22Rv1 (cell line): ENCODE measurements around the gene PAM16.

Experiments
- H3K27ac ChIP-seq: fragments of 450-650 bp; 2 replicates; pipeline ENCODE4 v1.5.1; 2017
- ZFX ChIP-seq: fragments of 450-650 bp; IDR thresholded peaks from 2 replicates; pipeline ENCODE4 v1.6.1; 2017; ENCODE audit warnings: antibody characterized with exemption, borderline replicate concordance
- TF ChIP-seq, protein P1 (sequence below): fragments of 450-650 bp; IDR thresholded peaks from 2 replicates; pipeline ENCODE4 v1.5.1; 2017; ENCODE audit warnings: mild to moderate bottlenecking

The PAM16 gene

DNA sequence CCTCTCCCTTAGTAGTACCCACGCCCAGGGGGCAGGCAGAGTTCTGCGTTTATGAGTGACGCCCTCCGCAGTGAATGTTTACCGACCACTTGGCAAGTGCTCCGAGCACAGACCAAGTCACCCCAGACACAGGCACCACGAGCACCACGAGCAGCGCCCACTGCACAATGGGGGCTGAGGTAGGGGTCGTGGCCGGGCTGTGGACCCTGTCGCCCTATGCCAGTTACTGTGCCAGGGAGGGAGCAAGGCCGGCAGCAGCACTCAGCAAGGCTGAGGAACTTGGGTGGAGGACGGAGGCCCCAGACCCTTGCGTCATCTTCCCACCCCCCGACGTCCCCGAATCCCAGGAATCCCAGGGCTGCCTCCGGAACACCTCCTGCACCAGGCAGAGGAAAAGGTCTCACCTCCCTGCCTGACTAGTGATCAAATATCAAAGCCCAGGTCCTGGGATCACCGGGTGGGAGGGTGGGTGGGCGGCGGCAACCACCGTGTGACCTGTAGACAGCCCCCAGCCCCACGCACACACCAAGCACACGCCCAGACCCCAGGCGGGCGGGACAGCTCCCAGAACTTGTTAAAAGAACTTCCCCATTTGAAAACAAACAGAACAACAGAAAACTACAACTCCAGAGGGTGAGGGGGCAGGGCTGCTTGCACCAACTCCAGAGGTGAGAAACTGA is 25.9 kb upstream of the PAM16 start:
- H3K27ac ChIP-seq: no peak overlapping the region
- no peak for TF ChIP-seq ZFX
- TF ChIP-seq, protein P1, sequence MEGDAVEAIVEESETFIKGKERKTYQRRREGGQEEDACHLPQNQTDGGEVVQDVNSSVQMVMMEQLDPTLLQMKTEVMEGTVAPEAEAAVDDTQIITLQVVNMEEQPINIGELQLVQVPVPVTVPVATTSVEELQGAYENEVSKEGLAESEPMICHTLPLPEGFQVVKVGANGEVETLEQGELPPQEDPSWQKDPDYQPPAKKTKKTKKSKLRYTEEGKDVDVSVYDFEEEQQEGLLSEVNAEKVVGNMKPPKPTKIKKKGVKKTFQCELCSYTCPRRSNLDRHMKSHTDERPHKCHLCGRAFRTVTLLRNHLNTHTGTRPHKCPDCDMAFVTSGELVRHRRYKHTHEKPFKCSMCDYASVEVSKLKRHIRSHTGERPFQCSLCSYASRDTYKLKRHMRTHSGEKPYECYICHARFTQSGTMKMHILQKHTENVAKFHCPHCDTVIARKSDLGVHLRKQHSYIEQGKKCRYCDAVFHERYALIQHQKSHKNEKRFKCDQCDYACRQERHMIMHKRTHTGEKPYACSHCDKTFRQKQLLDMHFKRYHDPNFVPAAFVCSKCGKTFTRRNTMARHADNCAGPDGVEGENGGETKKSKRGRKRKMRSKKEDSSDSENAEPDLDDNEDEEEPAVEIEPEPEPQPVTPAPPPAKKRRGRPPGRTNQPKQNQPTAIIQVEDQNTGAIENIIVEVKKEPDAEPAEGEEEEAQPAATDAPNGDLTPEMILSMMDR: no peak

DNA sequence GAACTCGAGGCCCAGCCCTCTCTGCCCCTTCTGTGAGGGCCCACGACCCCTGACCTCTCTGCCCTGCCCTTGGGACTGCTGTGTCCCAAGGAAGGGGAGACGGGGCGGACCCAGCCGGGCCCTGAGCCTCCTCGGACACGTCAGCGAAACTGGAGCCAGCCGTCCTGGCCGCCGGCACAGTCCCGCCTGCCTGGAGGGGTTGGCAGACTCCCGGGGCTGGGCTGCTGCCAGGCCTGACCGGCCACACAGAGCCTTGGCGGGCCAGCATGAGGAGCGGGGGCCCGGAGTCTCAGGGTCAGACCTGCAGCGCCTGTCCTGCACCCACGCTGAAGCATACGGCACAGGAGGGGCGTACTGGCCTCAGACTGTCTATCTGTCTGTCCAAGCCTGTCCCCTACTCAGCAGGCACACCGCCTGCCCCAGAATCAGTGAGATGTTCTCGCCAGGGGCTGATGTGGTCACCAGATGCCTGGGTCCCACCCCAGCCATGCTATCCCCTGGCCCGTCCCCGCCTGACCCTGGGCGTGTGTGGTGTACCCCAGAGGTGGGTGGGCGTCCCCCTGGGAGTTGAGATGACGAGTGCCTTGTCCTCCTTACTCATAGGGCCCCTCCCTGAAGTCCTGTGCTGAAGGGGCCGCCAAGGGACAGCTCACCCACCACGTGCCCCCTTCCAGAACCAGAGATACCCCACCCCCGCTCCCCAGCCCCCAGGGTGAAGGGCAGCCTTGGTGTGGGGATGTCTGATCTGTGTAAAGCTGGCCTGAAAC is 25.2 kb upstream of the PAM16 start:
- H3K27ac ChIP-seq: no peak overlapping the region
- TF ChIP-seq ZFX: no peak
- TF ChIP-seq, protein P1: no peak

DNA sequence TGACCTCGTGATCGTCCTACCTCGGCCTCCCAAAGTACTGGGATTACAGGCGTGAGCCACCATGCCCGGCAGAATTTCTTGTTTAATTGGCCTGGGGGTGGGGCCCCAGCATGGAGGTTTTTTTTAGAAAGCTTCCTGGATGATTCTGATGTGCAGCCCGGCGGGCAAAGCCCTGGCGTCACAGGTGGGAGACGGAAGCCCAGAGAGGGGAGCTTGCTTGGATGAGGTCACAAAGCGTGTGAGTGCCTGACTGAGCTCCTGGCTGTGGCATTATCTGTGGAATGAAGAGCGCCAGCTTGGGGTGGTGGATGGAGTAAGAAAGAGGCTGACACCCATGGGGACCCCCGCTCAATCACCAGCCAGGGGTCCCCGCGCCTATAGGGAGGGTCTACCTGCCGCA is 24.6 kb upstream of the PAM16 start:
- H3K27ac ChIP-seq: no peak overlapping the region
- TF ChIP-seq, protein P1: no peak
- TF ChIP-seq ZFX: no peak

DNA sequence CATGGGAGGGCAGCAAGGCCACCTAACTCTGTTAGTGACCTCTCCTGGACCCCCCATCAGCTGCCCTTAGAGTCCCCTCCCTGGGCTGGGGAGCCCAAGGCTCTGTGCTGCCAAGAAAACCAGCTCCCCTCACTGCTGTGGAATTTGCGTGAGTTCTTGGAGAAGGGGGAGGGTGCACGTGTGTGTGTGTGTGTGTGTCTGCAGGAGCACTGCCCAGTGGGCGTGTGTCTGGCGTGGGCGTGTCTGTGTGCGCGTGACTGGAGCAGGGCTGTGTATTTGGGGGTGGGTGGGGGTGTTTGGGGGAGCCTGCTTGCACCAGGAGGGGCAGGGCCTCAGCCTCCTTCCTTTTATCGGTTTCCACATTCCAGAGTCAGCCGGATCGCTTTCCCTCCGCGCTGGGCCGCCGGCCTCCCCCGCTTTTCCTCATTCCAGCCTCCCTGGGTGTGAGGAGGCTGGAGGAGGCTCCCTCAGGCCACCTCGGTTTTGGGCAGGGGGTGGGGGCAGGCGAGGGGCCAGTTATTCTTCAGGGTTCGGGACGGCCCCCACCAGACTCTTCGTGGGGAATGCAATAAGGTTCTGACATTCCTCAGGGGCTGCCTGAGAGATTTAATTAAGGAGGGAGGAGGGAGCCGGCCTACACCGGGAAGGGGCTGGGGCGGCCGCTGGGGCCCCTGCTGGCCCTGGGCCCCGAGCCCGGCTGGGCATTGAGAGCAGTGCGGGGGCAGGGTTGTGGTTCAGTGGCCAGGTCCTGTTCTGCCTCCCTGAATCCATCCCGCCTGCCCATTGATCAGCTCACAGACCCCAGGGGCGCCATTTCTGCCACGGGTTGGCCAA is 23.0 kb upstream of the PAM16 start:
- TF ChIP-seq ZFX: no peak
- TF ChIP-seq, protein P1: no peak
- H3K27ac ChIP-seq: no peak overlapping the region

DNA sequence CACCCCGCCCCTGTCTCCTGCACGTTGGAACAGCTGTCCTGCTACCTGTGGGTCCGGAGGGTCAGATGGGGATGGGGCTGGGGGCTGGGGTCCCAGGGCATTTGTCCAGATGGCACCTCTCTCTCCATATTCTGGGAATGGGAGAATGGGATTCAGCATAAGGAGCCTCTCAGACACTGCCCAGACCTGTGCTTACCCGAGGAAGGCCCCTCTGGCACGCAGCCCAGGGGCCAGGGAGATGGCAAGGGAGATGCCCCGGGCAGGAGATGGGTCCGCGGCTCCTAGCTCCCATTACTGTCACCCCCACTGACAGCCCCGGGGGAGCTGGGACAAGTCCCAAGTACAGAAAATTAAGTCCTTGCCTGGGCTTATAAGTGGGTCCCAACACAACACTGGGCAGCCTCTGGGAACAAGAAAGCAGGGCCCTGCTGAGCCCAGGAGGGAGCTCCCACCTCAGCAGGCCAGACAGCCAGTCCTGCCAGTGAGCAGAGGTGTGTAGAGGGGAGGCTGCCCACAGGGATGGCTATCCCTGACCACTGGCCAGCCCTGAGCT is 22.3 kb upstream of the PAM16 start:
- no peak overlapping the region for H3K27ac ChIP-seq
- TF ChIP-seq, protein P1: no peak
- TF ChIP-seq ZFX: no peak

DNA sequence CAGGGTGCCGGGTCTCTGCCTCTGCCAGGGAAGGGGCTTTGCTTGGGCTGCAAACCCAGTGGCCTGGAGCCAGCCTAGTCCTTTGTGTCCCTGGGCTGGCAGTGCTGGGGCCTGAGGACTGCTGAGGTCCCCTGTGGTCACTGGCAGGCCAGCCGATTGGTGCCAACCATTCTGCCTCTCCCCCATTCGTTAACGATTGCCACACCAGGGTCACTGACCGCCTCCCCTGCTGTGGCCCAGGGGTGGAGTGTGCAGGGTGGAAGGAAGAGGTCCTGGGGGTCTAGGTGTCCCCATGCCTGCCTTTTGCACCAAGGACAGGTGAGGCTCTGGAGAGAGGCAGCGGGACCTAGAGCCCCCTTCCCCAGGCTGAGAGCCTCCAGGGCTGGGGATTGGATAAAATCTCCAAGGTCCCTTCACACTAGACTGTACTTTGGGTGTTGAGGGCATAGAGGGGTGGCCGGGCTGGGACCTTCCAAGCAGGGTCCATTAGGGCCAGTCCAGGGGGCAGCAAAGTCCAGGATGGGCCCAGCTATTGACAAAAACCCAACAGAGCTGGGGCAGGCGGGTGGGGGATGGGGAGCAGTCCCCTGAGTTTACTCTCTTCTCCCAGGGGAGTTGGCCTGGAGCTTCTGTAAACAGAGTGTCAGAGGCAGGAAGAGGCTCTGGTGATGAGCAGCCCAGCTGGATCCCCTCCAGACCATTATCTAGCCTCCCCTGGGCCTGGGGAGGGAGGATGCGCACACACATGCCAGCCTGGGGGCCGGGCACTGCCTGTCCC is 21.6 kb upstream of the PAM16 start:
- H3K27ac ChIP-seq: no peak overlapping the region
- TF ChIP-seq, protein P1: no peak
- TF ChIP-seq ZFX: no peak
